GM23338 (cell line): ENCODE data around the gene DAPK1. TPM values are rescaled to one million over a fixed set of nuclear protein-coding genes. Genes with fewer than 3 reads are reported as not detected.

ENCODE experiments used
- ATAC-seq: fragments of 200-7000 bp; cut with Tn5 transposase; 3 replicates; pipeline ENCODE4 v1.9.1; 2020
- DNase-seq: peaks from one replicate; pipeline ENCODE4 v3.0.0-alpha.2; 2015; ENCODE audit warnings: low spot score
- H2AFZ ChIP-seq: fragments of 200-600 bp; sonication (generic); 2 replicates; pipeline ENCODE4 v1.8.0; 2016; ENCODE audit warnings: antibody characterized with exemption, mild to moderate bottlenecking, moderate library complexity
- H3F3A ChIP-seq: fragments of 200-600 bp; sonication (generic); replicated peaks from 2 replicates; pipeline ENCODE4 v1.8.0; 2017; ENCODE audit warnings: antibody characterized with exemption, mixed run types, low read depth
- H3K27ac ChIP-seq: fragments of 200-600 bp; sonication (generic); 2 replicates; pipeline ENCODE4 v1.6.1; 2016; ENCODE audit warnings: low read depth
- H3K27me3 ChIP-seq: fragments of 200-600 bp; sonication (generic); 2 replicates; pipeline ENCODE4 v1.8.0; 2016; ENCODE audit warnings: mild to moderate bottlenecking, mixed run types, moderate library complexity; ENCODE audit not compliant: insufficient read depth
- H3K36me3 ChIP-seq: fragments of 200-600 bp; sonication (generic); 2 replicates; pipeline ENCODE4 v1.8.0; 2016; ENCODE audit warnings: mild to moderate bottlenecking; ENCODE audit not compliant: insufficient read depth
- H3K4me1 ChIP-seq: fragments of 200-600 bp; sonication (generic); 2 replicates; pipeline ENCODE4 v1.8.0; 2016; ENCODE audit warnings: mild to moderate bottlenecking, moderate library complexity; ENCODE audit not compliant: insufficient read depth
- H3K4me2 ChIP-seq: fragments of 200-600 bp; sonication (generic); 2 replicates; pipeline ENCODE4 v1.7.1; 2017; ENCODE audit warnings: mixed run types
- H3K4me3 ChIP-seq: fragments of 200-600 bp; sonication (generic); 2 replicates; pipeline ENCODE4 v1.6.1; 2016; ENCODE audit warnings: mixed run types
- H3K79me2 ChIP-seq: fragments of 200-600 bp; sonication (generic); replicated peaks from 2 replicates; pipeline ENCODE4 v1.8.0; 2017; ENCODE audit warnings: mild to moderate bottlenecking; ENCODE audit not compliant: insufficient read depth
- H3K9me2 ChIP-seq: fragments of 200-600 bp; sonication (generic); 2 replicates; pipeline ENCODE4 v1.8.0; 2017; ENCODE audit not compliant: insufficient read depth
- H4K20me1 ChIP-seq: fragments of 200-600 bp; sonication (generic); replicated peaks from 2 replicates; pipeline ENCODE4 v1.8.0; 2017; ENCODE audit warnings: mild to moderate bottlenecking; ENCODE audit not compliant: insufficient read depth
- H3K27ac Mint-ChIP-seq: 2 replicates; pipeline ENCODE4 v1.8.0; 2020; ENCODE audit warnings: inconsistent platforms, mild to moderate bottlenecking, moderate library complexity, mixed read lengths
- H3K27me3 Mint-ChIP-seq: 3 replicates; pipeline ENCODE4 v1.8.0; 2022; ENCODE audit warnings: low read depth, mild to moderate bottlenecking, moderate library complexity, mixed read lengths, inconsistent platforms; ENCODE audit not compliant: insufficient read depth, poor library complexity
- H3K36me3 Mint-ChIP-seq: 3 replicates; pipeline ENCODE4 v1.8.0; 2021; ENCODE audit warnings: low read depth, mild to moderate bottlenecking, inconsistent platforms, moderate library complexity, mixed read lengths
- H3K4me1 Mint-ChIP-seq: 3 replicates; pipeline ENCODE4 v1.8.0; 2020; ENCODE audit warnings: mild to moderate bottlenecking, inconsistent platforms, mixed read lengths
- H3K4me3 Mint-ChIP-seq: 3 replicates; pipeline ENCODE4 v1.8.0; 2021; ENCODE audit warnings: moderate library complexity, mild to moderate bottlenecking, inconsistent platforms, mixed read lengths
- H3K9me3 Mint-ChIP-seq: 3 replicates; pipeline ENCODE4 v1.8.0; 2020; ENCODE audit warnings: moderate library complexity, mild to moderate bottlenecking, inconsistent platforms, mixed read lengths
- EZH2 ChIP-seq: fragments of 200-600 bp; sonication (generic); IDR thresholded peaks from one replicate; pipeline ENCODE4 v1.8.0; 2017; ENCODE audit warnings: antibody characterized with exemption, mild to moderate bottlenecking, low read depth; ENCODE audit not compliant: unreplicated experiment
- NANOG ChIP-seq: IDR thresholded peaks from 2 replicates; pipeline ENCODE4 v1.6.1; 2016; ENCODE audit warnings: antibody characterized with exemption, borderline replicate concordance
- POLR2AphosphoS5 ChIP-seq: IDR thresholded peaks from 2 replicates; pipeline ENCODE4 v1.6.1; 2016; ENCODE audit warnings: antibody characterized with exemption, low read depth
- STAT1 ChIP-seq: IDR thresholded peaks from one replicate; pipeline ENCODE4 v1.6.1; 2016; ENCODE audit warnings: antibody characterized with exemption; ENCODE audit not compliant: unreplicated experiment
- ZNF331 ChIP-seq: fragments of 250-450 bp; sonication (Bioruptor Pico); IDR thresholded peaks from 2 replicates; pipeline ENCODE4 v1.5.0; 2020; ENCODE audit warnings: low read depth, mild to moderate bottlenecking, moderate library complexity
- polyA plus RNA-seq: library from polyadenylated mRNA; unstranded; fragments of >200 nt; fragmentation: Nextera tagmentation; extraction: Ambion mirVana; gene quantifications from 2 replicates; pipeline ENCODE4 v1.2.1, GENCODE V29; 2016
- total RNA-seq: library from RNA; depleted of rRNA; stranded (reverse); fragments of >200 nt; shearing (Covaris generic); gene quantifications from 2 replicates; pipeline ENCODE4 v1.2.3, GENCODE V29; 2014
- TF ChIP-seq, protein P1 (sequence below), 2 experiments: fragments of 200-600 bp in 1 of 2; sonication (generic) in 1 of 2; conservative IDR thresholded peaks; 2 replicates each; pipeline versions ENCODE4 v1.5.1 to v1.6.1; 2016 to 2017; ENCODE audit warnings: antibody characterized with exemption in 2 of 2, low read depth in 2 of 2, mild to moderate bottlenecking in 2 of 2, moderate library complexity in 1 of 2

DAPK1 gene
- total and polyA plus RNA-seq, 2 experiments from 2014 or later = 37.0 to 134 TPM

- TF ChIP-seq, protein P1, sequence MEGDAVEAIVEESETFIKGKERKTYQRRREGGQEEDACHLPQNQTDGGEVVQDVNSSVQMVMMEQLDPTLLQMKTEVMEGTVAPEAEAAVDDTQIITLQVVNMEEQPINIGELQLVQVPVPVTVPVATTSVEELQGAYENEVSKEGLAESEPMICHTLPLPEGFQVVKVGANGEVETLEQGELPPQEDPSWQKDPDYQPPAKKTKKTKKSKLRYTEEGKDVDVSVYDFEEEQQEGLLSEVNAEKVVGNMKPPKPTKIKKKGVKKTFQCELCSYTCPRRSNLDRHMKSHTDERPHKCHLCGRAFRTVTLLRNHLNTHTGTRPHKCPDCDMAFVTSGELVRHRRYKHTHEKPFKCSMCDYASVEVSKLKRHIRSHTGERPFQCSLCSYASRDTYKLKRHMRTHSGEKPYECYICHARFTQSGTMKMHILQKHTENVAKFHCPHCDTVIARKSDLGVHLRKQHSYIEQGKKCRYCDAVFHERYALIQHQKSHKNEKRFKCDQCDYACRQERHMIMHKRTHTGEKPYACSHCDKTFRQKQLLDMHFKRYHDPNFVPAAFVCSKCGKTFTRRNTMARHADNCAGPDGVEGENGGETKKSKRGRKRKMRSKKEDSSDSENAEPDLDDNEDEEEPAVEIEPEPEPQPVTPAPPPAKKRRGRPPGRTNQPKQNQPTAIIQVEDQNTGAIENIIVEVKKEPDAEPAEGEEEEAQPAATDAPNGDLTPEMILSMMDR (conservative IDR thresholded peaks at IDR 0.05; ENCODE audit: low read depth in 2 of 2) = no peak
- no peak for TF ChIP-seq NANOG
Observed at GRCh38 chr9:87658511-87658910, 160.8 kb downstream of the DAPK1 start (continued).

DNA sequence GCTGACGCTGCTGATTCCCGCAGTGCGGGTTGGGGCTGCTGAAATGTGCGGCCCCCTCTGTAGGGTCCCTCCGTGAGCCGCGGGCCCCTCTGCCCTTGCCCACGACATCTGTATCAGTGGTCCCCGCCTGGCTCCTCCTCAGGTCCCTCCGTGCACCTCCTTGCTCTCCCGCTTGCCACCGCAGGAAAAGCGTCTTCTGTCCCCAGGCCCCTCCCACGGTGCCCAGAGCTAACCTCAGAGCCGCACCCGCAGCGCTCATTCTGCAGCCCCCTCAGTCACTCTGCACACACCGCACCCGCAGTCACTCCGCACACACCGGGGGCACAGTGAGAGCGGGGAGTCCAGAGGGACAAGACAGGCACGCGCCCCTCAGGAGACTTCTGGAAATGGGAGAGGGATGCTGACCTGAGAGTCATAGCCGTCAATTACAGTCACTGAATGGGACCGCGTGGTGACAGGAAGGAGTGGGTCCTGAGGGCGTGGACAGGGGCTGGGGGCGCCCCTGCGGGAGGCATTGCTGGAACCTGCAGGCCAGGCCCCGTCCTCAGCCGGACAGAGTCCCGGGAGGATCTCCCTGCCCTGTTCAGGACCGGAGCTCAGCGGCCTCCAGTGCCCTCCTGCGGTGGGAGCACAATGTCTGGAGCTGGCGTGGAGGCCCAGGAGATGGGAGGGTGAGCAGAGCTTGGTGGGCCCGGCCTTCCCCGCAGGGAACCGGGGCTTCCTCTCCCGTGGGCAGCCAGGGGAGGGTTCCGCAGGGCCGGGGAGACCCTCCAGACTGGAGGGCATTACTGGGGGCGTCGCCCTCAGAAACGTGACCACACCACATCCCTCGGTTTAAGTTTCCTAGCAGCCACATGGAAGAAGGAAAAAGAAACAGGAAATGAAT lies 162.1 kb downstream of the DAPK1 start:
- H3K36me3 ChIP-seq = peaks cover 36% of the 10 kb centered on the region
- 0 out of 2 replicates have a peak, but pooled peaks cover 3% of the 10 kb centered on the region for H3F3A ChIP-seq
- peaks cover 6% of the 10 kb centered on the region; the same call in 1 of the 2 replicates for H3K4me1 ChIP-seq
- ATAC-seq (no peak), DNase-seq (no peak)
- H3K9me3 Mint-ChIP-seq = peaks cover 11% of the 10 kb centered on the region
- peaks cover 88% of the 10 kb centered on the region for H3K36me3 Mint-ChIP-seq
- no peak overlapping the region for H3K4me2 ChIP-seq
- H2AFZ ChIP-seq = no peak overlapping the region
- no peak overlapping the region for H3K27ac ChIP-seq
- no peaks in the 10 kb centered on the region; the same call in 1 of the 2 replicates for H3K9me2 ChIP-seq
- H3K4me1 Mint-ChIP-seq = peaks cover 26% of the 10 kb centered on the region
- H3K27me3 Mint-ChIP-seq = peaks cover 13% of the 10 kb centered on the region
- peaks cover 6% of the 10 kb centered on the region for H4K20me1 ChIP-seq
- H3K4me3 Mint-ChIP-seq = no peak overlapping the region
- H3K27me3 ChIP-seq = no peaks in the 10 kb centered on the region
- no peak for TF ChIP-seq POLR2AphosphoS5
- H3K27ac Mint-ChIP-seq = no peak overlapping the region; the same call in 1 of the 2 replicates
- H3K4me3 ChIP-seq = no peak overlapping the region
- no peaks in the 10 kb centered on the region for H3K79me2 ChIP-seq

- Histone ChIP-seq H3K36me3 (peaks cover 45% of the 10 kb centered on the region), H3K27me3 (no peaks in the 10 kb centered on the region), H3K4me2 (no peak overlapping the region), H2AFZ (no peak overlapping the region), H3K4me3 (no peak overlapping the region), H3K9me2 (no peaks in the 10 kb centered on the region; the same call in 1 of the 2 replicates), H4K20me1 (peaks cover 4% of the 10 kb centered on the region), H3K4me1 (peaks cover 6% of the 10 kb centered on the region; the same call in 1 of the 2 replicates), H3K27ac (0 out of 2 replicates have a peak overlapping the region, but pooled peaks have one; percentile 56), H3F3A (0 out of 2 replicates have a peak, but pooled peaks cover 3% of the 10 kb centered on the region), H3K79me2 (no peaks in the 10 kb centered on the region)
- H3K27me3 Mint-ChIP-seq = peaks cover 18% of the 10 kb centered on the region
- DNase-seq (no peak), ATAC-seq (no peak)
- H3K9me3 Mint-ChIP-seq = peaks cover 25% of the 10 kb centered on the region
- H3K4me3 Mint-ChIP-seq = no peak overlapping the region
- H3K36me3 Mint-ChIP-seq = peaks cover 91% of the 10 kb centered on the region
- peaks cover 21% of the 10 kb centered on the region for H3K4me1 Mint-ChIP-seq
- no peak overlapping the region for H3K27ac Mint-ChIP-seq
- TF ChIP-seq POLR2AphosphoS5 (no peak), EZH2 (no peak), ZNF331 (no peak), STAT1 (no peak)
- TF ChIP-seq, protein P1 (conservative IDR thresholded peaks at IDR 0.05; ENCODE audit: low read depth in 2 of 2) = no peak
Observed at GRCh38 chr9:87661241-87661640, 163.6 kb downstream of the DAPK1 start.
